ENCODE data around the gene XRCC4.

DNA sequence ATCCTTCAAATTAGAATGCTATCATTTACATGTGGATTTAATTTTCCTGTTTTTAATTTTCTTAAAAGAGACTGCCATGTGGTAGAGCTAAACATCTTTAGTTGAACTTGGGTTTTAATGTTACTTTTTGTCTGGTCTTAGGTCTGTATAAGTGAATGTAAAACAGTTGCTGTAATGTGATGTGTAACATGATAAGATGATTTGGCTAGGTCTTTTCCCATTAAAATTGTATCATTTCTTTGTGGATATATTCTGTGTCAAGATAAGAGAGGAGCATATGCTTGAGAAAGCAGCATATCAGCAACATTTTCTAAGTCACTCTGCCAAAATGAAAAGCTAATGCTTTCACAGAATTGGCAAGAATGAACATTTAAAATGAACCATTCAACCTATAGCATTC, 18.6 kb upstream of the XRCC4 start:
- TF ChIP-seq, protein P1, sequence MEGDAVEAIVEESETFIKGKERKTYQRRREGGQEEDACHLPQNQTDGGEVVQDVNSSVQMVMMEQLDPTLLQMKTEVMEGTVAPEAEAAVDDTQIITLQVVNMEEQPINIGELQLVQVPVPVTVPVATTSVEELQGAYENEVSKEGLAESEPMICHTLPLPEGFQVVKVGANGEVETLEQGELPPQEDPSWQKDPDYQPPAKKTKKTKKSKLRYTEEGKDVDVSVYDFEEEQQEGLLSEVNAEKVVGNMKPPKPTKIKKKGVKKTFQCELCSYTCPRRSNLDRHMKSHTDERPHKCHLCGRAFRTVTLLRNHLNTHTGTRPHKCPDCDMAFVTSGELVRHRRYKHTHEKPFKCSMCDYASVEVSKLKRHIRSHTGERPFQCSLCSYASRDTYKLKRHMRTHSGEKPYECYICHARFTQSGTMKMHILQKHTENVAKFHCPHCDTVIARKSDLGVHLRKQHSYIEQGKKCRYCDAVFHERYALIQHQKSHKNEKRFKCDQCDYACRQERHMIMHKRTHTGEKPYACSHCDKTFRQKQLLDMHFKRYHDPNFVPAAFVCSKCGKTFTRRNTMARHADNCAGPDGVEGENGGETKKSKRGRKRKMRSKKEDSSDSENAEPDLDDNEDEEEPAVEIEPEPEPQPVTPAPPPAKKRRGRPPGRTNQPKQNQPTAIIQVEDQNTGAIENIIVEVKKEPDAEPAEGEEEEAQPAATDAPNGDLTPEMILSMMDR (IDR thresholded peaks at IDR 0.05) = no peak
- no peak for TF ChIP-seq POLR2A (IDR thresholded peaks at IDR 0.05)

All from heart left ventricle (tissue), 13 donors.